LNCAP (cell line): ENCODE results near the gene GLT6D1.

Experiments used
- CTCF ChIP-seq: fragments of 450-650 bp; IDR thresholded peaks from 2 replicates; pipeline ENCODE4 v1.5.1; 2017; ENCODE audit warnings: mild to moderate bottlenecking

Gene GLT6D1

DNA sequence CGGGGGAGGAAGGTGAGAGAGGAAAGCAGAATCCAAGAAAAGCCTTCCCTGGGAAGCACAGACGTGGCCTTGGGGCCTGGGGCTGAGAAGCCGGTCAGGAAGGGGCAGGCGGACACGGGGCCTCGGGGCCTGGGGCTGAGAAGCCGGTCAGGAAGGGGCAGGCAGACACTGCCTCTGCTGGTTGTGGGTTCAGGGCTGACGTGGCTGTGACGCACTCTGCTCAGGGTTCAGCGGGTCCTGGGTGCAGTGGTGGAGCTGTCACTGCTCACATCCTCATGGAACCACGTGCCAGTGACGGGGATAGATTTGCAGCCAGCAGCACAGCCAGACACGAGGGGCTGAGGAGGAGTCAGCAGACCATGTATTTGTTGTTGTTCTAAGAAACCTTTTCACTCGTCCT lies 65.0 kb downstream of the GLT6D1 start:
- no peak for TF ChIP-seq CTCF
